Measurements from ENCODE around the gene GNS.

DNA sequence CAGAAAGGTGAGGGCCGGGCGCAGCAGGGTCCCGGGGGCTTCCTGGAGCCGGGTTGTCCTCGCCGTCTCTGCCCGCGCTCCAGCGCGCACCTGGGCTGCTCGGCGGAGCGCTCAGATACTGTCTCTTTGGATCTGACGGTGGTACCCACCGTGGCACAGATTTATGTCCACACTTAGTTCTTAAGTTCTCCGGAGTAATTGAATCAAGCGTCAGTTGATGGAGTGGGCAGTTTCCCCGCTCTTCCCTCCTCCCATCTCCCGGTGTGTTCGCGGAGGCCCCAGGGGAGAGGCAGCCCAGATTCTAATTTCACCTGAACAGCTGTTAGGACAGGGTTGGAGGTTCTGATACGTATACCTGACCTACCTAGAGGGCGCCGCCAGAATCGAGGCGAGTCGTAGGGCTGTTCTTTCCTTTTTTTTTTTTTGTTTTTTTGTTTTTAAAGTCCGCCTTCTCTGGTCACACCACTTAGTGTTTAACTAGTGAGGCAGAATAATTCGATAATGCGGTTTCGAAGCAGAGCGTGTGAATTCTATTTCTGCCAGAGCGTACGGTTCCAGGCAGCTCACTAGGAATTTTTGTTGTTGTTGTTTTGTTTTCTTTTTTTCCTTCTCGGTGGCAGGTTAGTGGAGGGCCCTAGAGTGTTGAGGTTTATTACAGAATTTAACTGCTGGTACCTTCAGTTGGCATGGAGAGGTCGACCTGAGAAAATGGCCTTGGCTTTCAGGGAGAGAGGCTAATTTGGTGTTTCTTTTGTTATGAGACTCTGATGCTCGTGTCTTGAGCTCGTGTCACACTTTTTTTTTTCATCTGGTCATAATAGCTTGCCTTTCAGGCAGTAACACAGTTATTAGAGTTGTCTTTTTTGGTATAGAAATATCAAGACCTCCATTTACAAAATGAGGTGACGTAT lies 22.3 kb upstream of the GNS start:
- no peak for TF ChIP-seq EZH2 (IDR thresholded peaks at IDR 0.05; ENCODE audit: low read depth)
- TF ChIP-seq, protein P1, sequence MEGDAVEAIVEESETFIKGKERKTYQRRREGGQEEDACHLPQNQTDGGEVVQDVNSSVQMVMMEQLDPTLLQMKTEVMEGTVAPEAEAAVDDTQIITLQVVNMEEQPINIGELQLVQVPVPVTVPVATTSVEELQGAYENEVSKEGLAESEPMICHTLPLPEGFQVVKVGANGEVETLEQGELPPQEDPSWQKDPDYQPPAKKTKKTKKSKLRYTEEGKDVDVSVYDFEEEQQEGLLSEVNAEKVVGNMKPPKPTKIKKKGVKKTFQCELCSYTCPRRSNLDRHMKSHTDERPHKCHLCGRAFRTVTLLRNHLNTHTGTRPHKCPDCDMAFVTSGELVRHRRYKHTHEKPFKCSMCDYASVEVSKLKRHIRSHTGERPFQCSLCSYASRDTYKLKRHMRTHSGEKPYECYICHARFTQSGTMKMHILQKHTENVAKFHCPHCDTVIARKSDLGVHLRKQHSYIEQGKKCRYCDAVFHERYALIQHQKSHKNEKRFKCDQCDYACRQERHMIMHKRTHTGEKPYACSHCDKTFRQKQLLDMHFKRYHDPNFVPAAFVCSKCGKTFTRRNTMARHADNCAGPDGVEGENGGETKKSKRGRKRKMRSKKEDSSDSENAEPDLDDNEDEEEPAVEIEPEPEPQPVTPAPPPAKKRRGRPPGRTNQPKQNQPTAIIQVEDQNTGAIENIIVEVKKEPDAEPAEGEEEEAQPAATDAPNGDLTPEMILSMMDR (conservative IDR thresholded peaks at IDR 0.05) = peak; percentile 26; the same call in 1 of the 2 replicates

All from PC-9 (cell line).